ENCODE measurements around the gene TFF1.

The TFF1 gene

GRCh38 chr21:42317826-42318746 lies 48.2 kb downstream of the TFF1 start:
- no peak for DNase-seq (ENCODE audit: low spot score)

GRCh38 chr21:42317341-42317741 lies 49.0 kb downstream of the TFF1 start:
- no peak for DNase-seq (ENCODE audit: low spot score)

- no peak for DNase-seq (ENCODE audit: low spot score)
Measured at GRCh38 chr21:42316891-42317290, 49.4 kb downstream of the TFF1 start.

- no peak for DNase-seq (ENCODE audit: low spot score)
Measured at GRCh38 chr21:42315296-42315891, 50.9 kb downstream of the TFF1 start, which contains the start of gene TFF3. TSS of gene TFF3 (minus strand) at chr21:42315409. CDS start at chr21:42315374, 35 bp downstream.

- DNase-seq (ENCODE audit: low spot score): no peak
Measured at GRCh38 chr21:42314616-42315295, 51.6 kb downstream of the TFF1 start.

- no peak for DNase-seq (ENCODE audit: low spot score)
Measured at GRCh38 chr21:42313501-42313969, 52.8 kb downstream of the TFF1 start.

GRCh38 chr21:42312626-42313104 lies 53.7 kb downstream of the TFF1 start:
- DNase-seq (ENCODE audit: low spot score): no peak

Measured in pons (tissue), 1 donor.